MM.1S (cell line): ENCODE results near the gene WDPCP.
"Not testable (repeated sequence)": the region's sequence is repeated elsewhere in the genome, so short reads cannot be mapped to it uniquely, and the experiment has no call there.

Experiments used
- DNase-seq: peaks from one replicate; pipeline ENCODE4 v3.0.0-alpha.2; 2015
- H2AFZ ChIP-seq: fragments of 300-600 bp; sonication (generic); 2 replicates; pipeline ENCODE4 v1.6.0; 2016; ENCODE audit warnings: antibody characterized with exemption, low read length
- H3F3A ChIP-seq: fragments of 300-600 bp; sonication (generic); 2 replicates; pipeline ENCODE4 v1.6.1; 2016; ENCODE audit warnings: mild to moderate bottlenecking, antibody characterized with exemption, low read length, moderate library complexity, mixed read lengths; ENCODE audit not compliant: insufficient read depth
- H3K27ac ChIP-seq: fragments of 300-600 bp; sonication (generic); 2 replicates; pipeline ENCODE4 v1.5.1; 2016; ENCODE audit warnings: mild to moderate bottlenecking, low read length
- H3K27me3 ChIP-seq: fragments of 300-600 bp; sonication (generic); replicated peaks from 2 replicates; pipeline ENCODE4 v1.6.0; 2016; ENCODE audit warnings: low read length; ENCODE audit not compliant: insufficient read depth
- H3K36me3 ChIP-seq: fragments of 300-600 bp; sonication (generic); replicated peaks from 2 replicates; pipeline ENCODE4 v1.6.1; 2016; ENCODE audit warnings: mild to moderate bottlenecking, low read length, mixed read lengths; ENCODE audit not compliant: insufficient read depth
- H3K4me1 ChIP-seq: fragments of 300-600 bp; sonication (generic); 2 replicates; pipeline ENCODE4 v1.6.1; 2016; ENCODE audit warnings: low read length, mixed read lengths
- H3K4me2 ChIP-seq: fragments of 300-600 bp; sonication (generic); 2 replicates; pipeline ENCODE4 v1.6.0; 2016; ENCODE audit warnings: low read depth, low read length
- H3K4me3 ChIP-seq: fragments of 300-600 bp; sonication (generic); 2 replicates; pipeline ENCODE4 v1.5.1; 2016; ENCODE audit warnings: low read length, mixed read lengths
- H3K79me2 ChIP-seq: fragments of 300-600 bp; sonication (generic); 2 replicates; pipeline ENCODE4 v1.6.1; 2016; ENCODE audit warnings: mixed run types, low read length, mixed read lengths
- H3K9ac ChIP-seq: fragments of 300-600 bp; sonication (generic); 2 replicates; pipeline ENCODE4 v1.6.1; 2016; ENCODE audit warnings: low read length, mixed read lengths
- H3K9me2 ChIP-seq: fragments of 300-600 bp; sonication (generic); replicated peaks from 2 replicates; pipeline ENCODE4 v1.6.1; 2016; ENCODE audit warnings: mild to moderate bottlenecking, low read length, mixed read lengths; ENCODE audit not compliant: insufficient read depth
- H3K9me3 ChIP-seq: fragments of 300-600 bp; sonication (generic); replicated peaks from 2 replicates; pipeline ENCODE4 v1.6.1; 2016; ENCODE audit warnings: mild to moderate bottlenecking, low read length, mixed read lengths; ENCODE audit not compliant: insufficient read depth
- H4K20me1 ChIP-seq: fragments of 300-600 bp; sonication (generic); 2 replicates; pipeline ENCODE4 v1.6.1; 2016; ENCODE audit warnings: mild to moderate bottlenecking, low read length, moderate library complexity, mixed read lengths; ENCODE audit not compliant: insufficient read depth
- CTCF ChIP-seq: fragments of 300-600 bp; sonication (generic); IDR thresholded peaks from 2 replicates; pipeline ENCODE4 v1.5.1; 2016; ENCODE audit warnings: antibody characterized with exemption, low read length, mixed read lengths
- EZH2 ChIP-seq: fragments of 300-600 bp; sonication (generic); optimal IDR thresholded peaks from 2 replicates; pipeline ENCODE3; 2017; ENCODE audit warnings: low read depth, mild to moderate bottlenecking, antibody characterized with exemption, low read length, mixed read lengths
- EZH2phosphoT487 ChIP-seq: fragments of 300-600 bp; sonication (generic); IDR thresholded peaks from 2 replicates; pipeline ENCODE4 v1.6.1; 2018; ENCODE audit warnings: antibody characterized with exemption, low read length

Gene WDPCP

GRCh38 chr2:63403820-63404219, 184.5 kb downstream of the WDPCP start:
- no peak overlapping the region for H3K4me2 ChIP-seq
- H3K9me2 ChIP-seq = no peaks in the 10 kb centered on the region
- H3K4me1 ChIP-seq = no peaks in the 10 kb centered on the region
- H3K27ac ChIP-seq = no peak overlapping the region; the same call in 1 of the 2 replicates
- TF ChIP-seq EZH2phosphoT487 (no peak), CTCF (no peak), EZH2 (no peak)
- DNase-seq = no peak
- no peaks in the 10 kb centered on the region for H3F3A ChIP-seq
- H3K36me3 ChIP-seq = no peaks in the 10 kb centered on the region
- no peaks in the 10 kb centered on the region for H4K20me1 ChIP-seq
- H3K9me3 ChIP-seq = no peaks in the 10 kb centered on the region
- H3K79me2 ChIP-seq = no peaks in the 10 kb centered on the region
- no peaks in the 10 kb centered on the region for H3K27me3 ChIP-seq
- no peak overlapping the region for H3K4me3 ChIP-seq
- no peak overlapping the region for H2AFZ ChIP-seq
- no peak overlapping the region for H3K9ac ChIP-seq

- not testable (repeated sequence) for H4K20me1 ChIP-seq, H3F3A ChIP-seq, H3K4me2 ChIP-seq, H3K4me1 ChIP-seq, H2AFZ ChIP-seq, H3K9ac ChIP-seq, H3K9me3 ChIP-seq, H3K4me3 ChIP-seq, H3K27ac ChIP-seq, DNase-seq, H3K36me3 ChIP-seq, H3K27me3 ChIP-seq, H3K79me2 ChIP-seq, H3K9me2 ChIP-seq
Measured at GRCh38 chr2:63402889-63403288, 185.4 kb downstream of the WDPCP start.

- H3K36me3 ChIP-seq = no peaks in the 10 kb centered on the region
- no peaks in the 10 kb centered on the region for H3K27me3 ChIP-seq
- H3K79me2 ChIP-seq = no peaks in the 10 kb centered on the region
- H4K20me1 ChIP-seq = no peaks in the 10 kb centered on the region
- H3F3A ChIP-seq = no peaks in the 10 kb centered on the region
- TF ChIP-seq EZH2phosphoT487 (no peak), EZH2 (no peak), CTCF (no peak)
- H3K4me2 ChIP-seq = no peak overlapping the region
- H3K9me2 ChIP-seq = no peaks in the 10 kb centered on the region
- no peak overlapping the region for H3K9ac ChIP-seq
- H2AFZ ChIP-seq = no peak overlapping the region
- no peak overlapping the region for H3K27ac ChIP-seq
- H3K9me3 ChIP-seq = no peaks in the 10 kb centered on the region
- H3K4me1 ChIP-seq = no peaks in the 10 kb centered on the region
- DNase-seq = no peak
- no peak overlapping the region for H3K4me3 ChIP-seq
Measured at GRCh38 chr2:63399156-63399555, 189.1 kb downstream of the WDPCP start.

GRCh38 chr2:63379451-63379850, 208.8 kb downstream of the WDPCP start:
- no peaks in the 10 kb centered on the region for H3K27me3 ChIP-seq
- H3K9me2 ChIP-seq = no peaks in the 10 kb centered on the region
- H2AFZ ChIP-seq = no peak overlapping the region
- H3K4me3 ChIP-seq = no peak overlapping the region
- H3K9me3 ChIP-seq = no peaks in the 10 kb centered on the region
- no peak overlapping the region for H3K27ac ChIP-seq
- no peak overlapping the region for H3K9ac ChIP-seq
- no peaks in the 10 kb centered on the region for H3F3A ChIP-seq
- no peaks in the 10 kb centered on the region for H3K36me3 ChIP-seq
- DNase-seq = no peak
- no peaks in the 10 kb centered on the region for H4K20me1 ChIP-seq
- no peak overlapping the region for H3K4me2 ChIP-seq
- H3K79me2 ChIP-seq = no peaks in the 10 kb centered on the region
- no peaks in the 10 kb centered on the region for H3K4me1 ChIP-seq
- TF ChIP-seq EZH2phosphoT487 (no peak), EZH2 (no peak)
